Posterior vena cava (tissue), 2 donors: ENCODE measurements around the gene PLK5. TPM values are rescaled to one million over a fixed set of nuclear protein-coding genes. Genes with fewer than 3 reads are reported as not detected.

Experiments
- DNase-seq: peaks from one replicate; pipeline ENCODE4 v3.0.0-alpha.2; 2020; ENCODE audit warnings: low spot score
- intact Hi-C, 2 donors: fragments of 100-400 bp; cut with DNase I; formaldehyde crosslinking; loops; one replicate each; pipeline versions ENCODE4 v1.14.1 to v1.14.2; 2022 to 2023
- total RNA-seq, 2 donors: library from RNA; stranded (reverse); fragmentation: NEBNext Ultra II Directional; extraction: Animal tissue kit (Norgen Biotek cat#: 25700); gene quantifications; one replicate each; pipeline ENCODE4 v1.2.1, GENCODE V29; 2021
- donor health status: DM: yes; HTN: yes; CAD: no.
- donor health status: DM: yes; HTN: yes; CAD: no.

The PLK5 gene
- total RNA-seq, 2 donors from 2014 or later, result not detected

- intact Hi-C loops, result no loop called here
- no peak for DNase-seq
These were observed 46.1 kb downstream of the PLK5 start for GRCh38 chr19:1569997-1570396.

DNA sequence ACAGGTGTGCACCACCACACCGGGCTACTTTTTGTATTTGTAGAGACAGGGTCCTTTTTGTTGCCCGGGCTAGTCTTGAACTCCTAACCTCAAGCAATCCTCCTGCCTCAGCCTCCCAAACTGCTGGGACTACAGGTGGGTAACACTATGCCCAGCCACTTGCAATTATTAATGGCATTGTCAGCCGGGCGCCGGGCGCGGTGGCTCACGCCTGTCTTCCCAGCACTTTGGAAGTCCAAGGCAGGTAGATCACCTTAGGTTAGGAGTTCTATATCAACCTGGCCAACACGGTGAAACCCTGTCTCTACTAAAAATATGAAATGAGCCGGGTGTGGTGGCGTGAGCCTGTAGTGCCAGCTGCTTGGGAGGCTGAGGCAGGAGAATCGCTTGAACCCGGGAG lies 47.0 kb downstream of the PLK5 start:
- DNase-seq, result no peak
- intact Hi-C loops, result no loop called here

- intact Hi-C loops, result no loop called here
- DNase-seq, result no peak
These were observed 47.5 kb downstream of the PLK5 start for GRCh38 chr19:1571358-1571757.

DNA sequence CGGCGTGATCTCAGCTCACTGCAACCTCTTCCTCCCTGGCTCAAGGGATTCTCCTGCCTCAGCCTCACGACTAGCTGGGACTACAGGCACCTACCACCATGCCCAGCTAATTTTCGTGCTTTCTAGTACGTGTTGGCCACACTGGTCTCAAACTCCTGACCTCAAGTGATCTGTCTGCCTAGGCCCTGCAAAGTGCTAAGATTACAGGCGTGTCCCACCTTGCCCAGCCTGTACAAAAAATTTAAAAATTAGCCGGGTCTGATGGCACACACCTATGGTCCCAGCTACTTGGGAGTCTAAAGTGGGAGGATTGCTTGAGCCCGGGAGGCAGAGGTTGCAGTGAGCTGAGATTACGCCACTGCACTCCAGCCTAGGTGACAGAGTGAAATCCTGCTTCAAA lies 48.9 kb downstream of the PLK5 start:
- intact Hi-C loops, result no loop called here
- DNase-seq, result no peak

GRCh38 chr19:1574354-1575136 lies 50.7 kb downstream of the PLK5 start:
- no peak for DNase-seq
- intact Hi-C loops, result no loop called here

- intact Hi-C loops, result no loop called here
- DNase-seq, result no peak
These were observed 51.7 kb downstream of the PLK5 start for GRCh38 chr19:1575323-1576241.

DNA sequence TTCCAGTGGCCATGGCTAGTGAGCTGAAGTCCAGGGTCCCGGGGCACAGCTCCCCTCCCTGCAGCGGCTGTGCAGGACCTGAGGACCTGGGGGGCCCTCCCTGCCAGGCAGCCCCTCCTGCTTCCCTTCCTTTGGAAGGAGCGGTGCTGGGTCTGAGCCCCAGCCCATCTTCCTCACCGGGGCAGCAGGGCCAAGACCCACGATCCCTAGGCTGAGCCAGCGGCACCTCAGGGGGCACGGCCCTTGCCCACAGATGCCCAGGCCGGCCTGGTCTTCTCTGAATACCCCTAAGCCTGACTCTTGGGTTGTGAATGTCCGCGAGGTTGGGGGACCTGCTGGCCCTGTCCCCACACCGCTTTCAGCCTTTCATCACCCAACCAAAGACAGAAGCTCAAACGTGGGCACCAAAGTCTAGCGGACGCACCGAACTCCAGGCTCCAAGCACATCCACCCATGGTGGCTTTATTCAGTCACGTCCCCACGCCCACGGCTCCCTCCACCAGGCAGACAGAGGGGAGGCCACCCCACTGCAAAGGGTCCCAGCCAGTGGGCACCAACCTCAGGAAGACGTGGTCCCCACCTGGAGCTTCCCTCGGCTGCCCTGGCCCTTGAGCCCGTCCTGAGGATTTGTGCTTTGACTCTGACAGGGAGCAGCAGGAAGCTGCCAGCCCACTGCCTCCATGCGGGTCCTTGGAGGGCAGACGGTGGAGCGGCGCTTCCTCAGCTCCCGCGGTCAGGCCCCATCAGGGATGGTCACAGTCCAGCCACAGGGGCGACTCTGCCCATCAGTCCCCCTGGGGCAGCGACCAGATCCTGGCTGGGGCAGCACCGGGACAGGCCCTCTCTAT lies 52.6 kb downstream of the PLK5 start:
- DNase-seq, result no peak
- intact Hi-C loops, result no loop called here

- intact Hi-C loops, result no loop called here
- DNase-seq, result no peak
These were observed 53.4 kb downstream of the PLK5 start for GRCh38 chr19:1577090-1577928.

DNA sequence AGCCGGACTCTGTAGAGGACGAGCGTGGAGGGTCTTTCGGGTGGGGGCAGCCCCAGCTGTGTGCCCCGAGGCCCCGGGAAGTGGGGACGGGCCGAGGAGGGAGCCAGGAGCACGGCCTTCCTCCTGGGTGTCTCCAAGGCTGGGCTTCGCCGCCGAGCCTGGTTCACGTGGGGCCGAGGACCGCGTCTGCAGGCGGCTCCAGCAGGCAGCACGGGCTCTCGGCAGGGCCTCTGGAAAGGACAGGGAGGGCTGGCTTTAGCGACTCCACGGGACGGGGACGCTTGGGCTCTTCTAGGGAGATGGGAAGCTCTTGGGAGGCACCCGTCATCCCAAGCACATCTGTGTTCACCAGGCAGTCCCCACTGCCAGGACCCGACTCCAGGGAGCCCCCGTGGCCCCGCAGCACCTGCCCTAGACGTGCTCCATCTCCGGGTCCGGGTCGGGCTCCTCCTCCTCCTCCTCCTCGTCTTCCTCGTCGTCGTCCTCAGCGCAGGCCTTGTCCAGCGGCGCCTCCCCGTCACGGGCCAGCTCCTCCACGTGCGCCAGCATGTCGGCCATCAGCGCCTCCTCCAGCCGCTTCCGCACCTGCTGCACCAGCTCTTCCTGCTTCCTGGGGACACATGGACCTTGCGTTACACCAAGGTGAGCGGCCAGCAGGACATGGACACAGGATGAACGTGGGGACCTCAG lies 54.2 kb downstream of the PLK5 start:
- intact Hi-C loops, result no loop called here
- no peak for DNase-seq

DNA sequence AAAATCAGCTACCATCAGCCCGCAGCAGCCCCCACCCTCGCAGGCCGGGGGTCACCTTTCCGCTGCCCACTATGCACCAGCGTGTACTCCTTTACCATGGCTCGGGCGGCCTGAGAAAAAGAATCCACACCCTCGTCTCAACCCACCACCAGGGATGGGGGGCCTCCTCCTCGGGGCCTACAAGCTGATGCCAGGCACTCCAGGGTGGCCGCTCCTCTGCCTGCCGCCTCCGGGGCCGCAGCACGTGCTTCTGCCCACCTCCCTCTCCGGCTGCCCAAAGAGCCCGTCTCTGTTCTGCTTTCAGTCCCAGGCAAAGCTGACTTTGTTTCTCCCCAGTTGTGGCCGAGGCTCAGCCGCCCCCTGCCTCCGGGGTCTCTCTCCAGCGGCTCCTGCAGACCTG lies 55.3 kb downstream of the PLK5 start:
- DNase-seq, result no peak
- intact Hi-C loops, result no loop called here

GRCh38 chr19:1580382-1580781 lies 56.5 kb downstream of the PLK5 start:
- intact Hi-C loops, result no loop called here
- DNase-seq, result no peak

- intact Hi-C loops, result no loop called here
- DNase-seq, result no peak
These were observed 57.1 kb downstream of the PLK5 start for GRCh38 chr19:1580957-1581356.

- no peak for DNase-seq
- intact Hi-C loops, result no loop called here
These were observed 58.3 kb downstream of the PLK5 start for GRCh38 chr19:1582201-1582600.

- DNase-seq, result no peak
These were observed 60.8 kb downstream of the PLK5 start for GRCh38 chr19:1584500-1585242.

DNA sequence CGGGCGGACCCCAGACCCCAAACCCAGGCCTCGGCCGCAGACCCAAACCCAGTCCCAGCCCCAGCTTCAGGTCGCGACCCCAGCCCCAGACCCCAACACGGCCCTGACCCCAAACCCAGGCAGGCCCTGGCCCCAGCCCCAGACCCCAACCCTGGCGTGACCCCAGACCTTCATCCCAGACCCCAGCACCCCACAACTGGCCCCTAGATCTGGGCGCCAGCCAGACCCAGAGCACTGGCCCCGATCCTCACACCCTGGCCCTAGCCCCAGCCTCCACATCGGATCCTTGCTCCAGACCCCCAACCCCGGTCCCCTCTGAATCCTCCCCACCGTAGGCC lies 61.3 kb downstream of the PLK5 start:
- intact Hi-C loops, result no loop called here
- no peak for DNase-seq

More at GRCh38 chr19:1584500-1585242, 60.8 kb downstream of the PLK5 start:
- intact Hi-C loops, result no loop called here
